HG03432 (cell line): Measurements from ENCODE around the gene TLR9.

Source experiments
- ATAC-seq: cut with Tn5 transposase; IDR thresholded peaks from one replicate; pipeline ENCODE4 v1.9.1; 2021; ENCODE audit warnings: mild to moderate bottlenecking, moderate library complexity; ENCODE audit not compliant: unreplicated experiment

Gene TLR9

DNA sequence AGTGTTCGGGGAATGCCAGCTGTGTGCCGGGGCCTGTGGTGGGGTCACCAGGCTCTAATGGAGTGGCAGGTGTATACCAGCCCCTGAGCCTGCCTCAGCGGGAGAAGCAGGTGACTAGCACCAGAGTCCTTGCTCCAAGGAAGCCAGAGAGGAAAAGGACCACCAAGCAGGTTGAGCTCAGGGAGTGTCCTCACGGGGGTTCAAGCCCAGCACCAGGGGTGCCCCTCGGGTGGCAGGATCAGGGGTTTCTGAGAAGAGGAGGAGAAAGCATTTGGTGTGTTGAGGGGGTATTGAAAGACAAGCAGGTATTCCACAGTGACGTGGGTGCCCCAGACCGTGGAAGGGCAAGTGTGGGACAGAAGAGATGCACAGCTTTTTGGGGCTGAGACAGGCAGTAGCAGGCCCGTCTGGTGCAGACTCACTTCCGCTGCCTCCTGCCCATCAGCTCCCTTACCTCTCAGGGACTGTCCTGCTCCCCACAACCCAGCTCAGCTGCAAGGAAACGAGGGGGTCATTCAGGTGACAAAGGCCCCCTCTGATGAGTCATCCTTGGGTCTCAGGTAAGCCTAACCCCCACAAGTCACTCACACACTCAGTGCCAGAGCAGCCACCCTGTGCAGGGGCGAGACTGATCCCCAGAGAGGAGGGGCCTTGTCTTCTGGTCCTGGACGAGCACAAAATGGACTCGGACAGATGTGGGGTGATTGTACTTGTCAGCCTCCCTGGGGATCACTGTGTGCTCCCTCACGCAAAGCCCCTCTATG is 49.8 kb downstream of the TLR9 start:
- ATAC-seq, result no peak

DNA sequence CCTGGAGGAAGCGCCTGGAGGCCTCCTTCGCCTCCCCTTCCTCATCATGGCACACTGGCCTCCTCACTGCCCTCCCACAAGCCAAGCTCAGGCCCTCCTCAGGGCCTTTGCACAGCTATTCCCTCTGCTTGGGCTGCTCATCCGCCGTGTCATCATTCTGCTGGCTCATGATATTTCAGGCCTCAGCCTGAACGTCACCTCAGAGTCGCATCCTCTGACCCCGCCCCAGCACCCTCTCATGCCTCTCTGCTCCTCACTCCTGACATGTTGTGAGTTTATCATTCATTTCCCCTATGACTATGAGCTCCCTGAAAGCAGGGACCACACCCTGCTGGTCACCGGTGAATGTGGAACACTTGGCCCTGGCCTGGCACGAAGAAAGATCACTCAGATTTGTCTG is 50.5 kb downstream of the TLR9 start:
- ATAC-seq, result no peak

DNA sequence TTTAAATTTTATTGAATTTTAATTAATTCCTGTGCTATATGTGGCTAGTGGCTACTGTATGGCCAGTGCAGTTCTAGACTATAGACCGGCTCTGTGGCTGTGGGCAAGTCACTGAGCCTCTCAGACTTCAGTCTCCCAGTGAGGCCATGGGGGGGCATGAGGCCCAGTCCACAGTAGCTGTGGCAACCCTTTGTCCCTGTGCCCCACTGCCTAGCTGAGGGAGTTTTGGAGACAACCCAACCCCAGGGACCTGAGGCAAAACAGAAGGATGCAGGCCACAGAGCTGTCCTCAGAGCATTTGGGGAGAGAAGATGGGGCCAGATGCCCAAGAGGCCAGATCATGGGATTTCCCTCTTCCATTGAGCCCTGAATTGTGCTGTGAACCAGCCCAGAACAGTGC is 52.3 kb downstream of the TLR9 start:
- ATAC-seq, result no peak

DNA sequence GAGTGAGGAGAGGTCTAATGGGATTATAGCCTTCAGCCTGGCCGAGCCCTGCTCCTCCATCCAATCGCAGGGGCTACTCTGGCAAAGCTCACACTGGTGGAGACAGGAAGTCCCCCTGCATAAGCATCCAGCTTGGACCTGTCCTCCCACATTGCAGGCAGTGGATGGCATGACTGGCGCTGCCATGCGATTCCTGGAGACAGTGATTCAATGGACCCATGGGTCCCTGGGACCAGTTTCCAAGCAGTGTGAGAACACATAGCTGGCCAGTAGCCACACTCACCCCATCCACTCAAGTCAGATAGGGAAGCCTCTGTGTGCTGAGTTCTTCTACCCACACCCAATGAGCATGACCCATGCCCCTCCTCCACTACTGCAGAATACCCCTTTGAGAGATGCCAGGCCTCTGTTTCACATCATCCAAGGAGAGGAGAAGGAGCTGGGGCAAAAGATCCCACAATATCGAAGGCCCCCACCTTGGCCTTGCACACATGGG is 53.1 kb downstream of the TLR9 start:
- ATAC-seq, result no peak

DNA sequence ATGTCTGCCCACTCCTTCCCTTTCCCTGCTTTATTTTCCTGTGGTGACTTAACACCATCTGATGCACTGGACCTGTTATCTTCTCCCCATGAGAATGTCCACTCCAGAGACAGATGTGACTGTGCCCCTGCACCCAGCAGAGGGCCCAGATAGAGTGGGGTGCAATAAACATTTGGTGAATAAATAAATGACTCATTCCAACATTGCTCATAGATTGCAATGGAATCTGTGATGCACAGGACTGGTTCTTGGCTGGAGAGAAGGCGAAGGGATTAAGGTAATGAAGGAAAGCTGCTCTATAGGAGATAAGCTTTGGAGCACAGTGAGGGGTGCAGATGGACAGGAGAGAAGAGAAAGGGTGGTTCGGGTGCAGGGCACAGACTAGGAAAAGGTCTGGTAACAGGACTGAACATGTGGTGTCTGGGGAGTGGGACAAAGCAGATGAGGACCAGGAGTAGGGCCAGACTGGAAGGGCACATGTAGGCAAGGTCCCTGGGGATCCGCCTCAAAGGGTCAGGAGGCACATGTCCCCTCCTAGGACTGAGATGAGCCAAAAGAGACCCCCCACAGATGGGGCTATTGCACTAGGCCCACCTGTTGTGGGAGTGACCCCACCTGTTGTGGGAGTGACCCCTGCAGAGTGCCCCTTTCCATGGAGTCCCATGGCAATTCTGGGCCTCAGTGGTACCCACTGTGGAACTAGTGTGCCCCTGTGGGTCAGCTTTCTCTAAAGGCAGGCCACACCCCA is 53.8 kb downstream of the TLR9 start:
- ATAC-seq, result no peak
